ENCODE data around the gene DHFR. TPM values are rescaled to one million over a fixed set of nuclear protein-coding genes. Genes with fewer than 3 reads are reported as not detected.

Gene DHFR
- total RNA-seq, 1 donor from 2014 or later, result 0.53 TPM

DNA sequence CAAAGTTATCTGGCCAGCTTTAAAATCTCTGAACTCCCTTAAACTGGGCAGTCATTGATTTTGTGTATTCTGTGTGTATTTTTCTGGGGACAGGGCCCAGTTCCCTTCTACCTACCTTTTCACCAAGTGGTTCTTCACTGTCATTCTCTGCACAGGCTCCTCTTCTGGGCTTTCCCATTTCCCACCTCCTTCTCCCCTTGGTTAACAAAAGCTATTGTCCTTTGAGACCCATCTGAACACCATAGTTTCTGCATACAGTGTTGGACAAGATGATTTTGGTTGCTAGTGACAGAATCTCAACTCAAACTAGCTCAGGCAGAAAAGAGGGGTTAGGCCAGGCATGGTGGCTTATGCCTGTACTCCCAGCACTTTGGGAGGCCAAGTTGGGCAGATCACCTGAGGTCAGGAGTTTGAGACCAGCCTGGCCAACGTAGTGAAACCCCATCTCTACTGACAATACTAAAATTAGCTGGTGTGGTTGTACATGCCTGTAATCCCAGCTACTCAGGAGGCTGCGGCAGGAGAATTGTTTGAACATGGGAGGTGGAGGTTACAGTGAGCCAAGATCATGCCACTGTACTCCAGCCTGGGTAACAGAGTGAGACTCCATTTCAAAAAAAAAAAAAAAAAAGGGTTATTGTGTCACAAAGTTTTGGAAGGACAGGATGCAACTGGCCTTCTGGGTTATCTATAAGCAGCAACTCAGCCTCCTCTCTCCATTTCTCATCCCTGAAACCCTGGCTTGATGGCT, 53.7 kb downstream of the DHFR start:
- no peaks in the 10 kb centered on the region for H3K9me3 ChIP-seq
- H3K27ac ChIP-seq, result no peak overlapping the region
- H3K4me1 ChIP-seq, result no peaks in the 10 kb centered on the region
- TF ChIP-seq, protein P1, sequence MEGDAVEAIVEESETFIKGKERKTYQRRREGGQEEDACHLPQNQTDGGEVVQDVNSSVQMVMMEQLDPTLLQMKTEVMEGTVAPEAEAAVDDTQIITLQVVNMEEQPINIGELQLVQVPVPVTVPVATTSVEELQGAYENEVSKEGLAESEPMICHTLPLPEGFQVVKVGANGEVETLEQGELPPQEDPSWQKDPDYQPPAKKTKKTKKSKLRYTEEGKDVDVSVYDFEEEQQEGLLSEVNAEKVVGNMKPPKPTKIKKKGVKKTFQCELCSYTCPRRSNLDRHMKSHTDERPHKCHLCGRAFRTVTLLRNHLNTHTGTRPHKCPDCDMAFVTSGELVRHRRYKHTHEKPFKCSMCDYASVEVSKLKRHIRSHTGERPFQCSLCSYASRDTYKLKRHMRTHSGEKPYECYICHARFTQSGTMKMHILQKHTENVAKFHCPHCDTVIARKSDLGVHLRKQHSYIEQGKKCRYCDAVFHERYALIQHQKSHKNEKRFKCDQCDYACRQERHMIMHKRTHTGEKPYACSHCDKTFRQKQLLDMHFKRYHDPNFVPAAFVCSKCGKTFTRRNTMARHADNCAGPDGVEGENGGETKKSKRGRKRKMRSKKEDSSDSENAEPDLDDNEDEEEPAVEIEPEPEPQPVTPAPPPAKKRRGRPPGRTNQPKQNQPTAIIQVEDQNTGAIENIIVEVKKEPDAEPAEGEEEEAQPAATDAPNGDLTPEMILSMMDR (IDR thresholded peaks at IDR 0.05), result no peak
- no peak overlapping the region for H3K4me3 ChIP-seq
- H3K27me3 ChIP-seq, result no peaks in the 10 kb centered on the region
- intact Hi-C loops (cut with DNase I), result no loop called here
- H3K36me3 ChIP-seq, result no peaks in the 10 kb centered on the region
- DNase-seq (ENCODE audit: low spot score in 2 of 2), result no peak

DNA sequence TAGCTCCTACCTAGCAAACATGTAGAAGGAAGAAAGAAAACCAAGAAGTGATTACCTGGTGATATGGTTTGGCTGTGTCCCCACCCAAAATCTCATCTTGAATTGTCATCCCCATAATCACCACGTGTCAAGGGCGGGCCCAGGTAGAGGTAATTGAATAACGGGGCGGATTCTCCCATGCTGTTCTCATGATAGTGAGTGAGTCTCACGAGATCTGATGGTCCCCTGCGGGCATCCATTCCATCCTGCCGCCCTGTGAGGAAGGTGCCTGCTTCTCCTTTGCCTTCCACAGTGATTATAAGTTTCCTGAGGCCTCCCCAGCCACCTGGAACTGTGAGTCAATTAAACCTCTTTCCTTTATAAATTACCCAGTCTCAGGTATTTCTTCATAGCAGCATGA, 57.3 kb downstream of the DHFR start:
- Histone ChIP-seq H3K9me3 (no peaks in the 10 kb centered on the region), H3K4me3 (no peak overlapping the region), H3K27ac (no peak overlapping the region), H3K4me1 (no peaks in the 10 kb centered on the region), H3K36me3 (no peaks in the 10 kb centered on the region), H3K27me3 (no peaks in the 10 kb centered on the region)
- intact Hi-C loops (cut with DNase I), result no loop called here
- no peak for DNase-seq (ENCODE audit: low spot score in 2 of 2)
- TF ChIP-seq, protein P1 (IDR thresholded peaks at IDR 0.05), result no peak

DNA sequence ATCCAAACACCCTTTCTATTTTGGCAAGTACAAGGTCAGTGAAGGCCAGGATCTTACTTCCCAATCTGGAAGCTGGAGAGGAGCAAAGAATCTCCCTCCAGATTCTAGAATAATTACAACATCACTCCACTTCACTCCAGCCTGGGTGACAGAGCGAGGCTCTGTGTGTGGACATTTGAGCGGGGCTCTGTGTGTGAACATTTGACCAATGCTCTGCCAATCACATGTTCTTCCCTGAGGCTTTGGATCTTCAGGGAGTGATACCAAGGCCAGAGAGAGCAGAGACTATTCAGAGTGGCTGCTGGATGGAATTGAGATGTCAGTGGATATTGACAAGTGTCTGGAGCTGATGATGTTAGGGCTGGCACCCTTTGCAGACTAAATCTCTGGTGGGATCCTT, 60.0 kb downstream of the DHFR start:
- Histone ChIP-seq H3K4me1 (no peaks in the 10 kb centered on the region), H3K4me3 (no peak overlapping the region), H3K9me3 (no peaks in the 10 kb centered on the region), H3K27ac (no peak overlapping the region), H3K36me3 (no peaks in the 10 kb centered on the region), H3K27me3 (no peaks in the 10 kb centered on the region)
- intact Hi-C loops (cut with DNase I), result no loop called here
- no peak for DNase-seq (ENCODE audit: low spot score in 2 of 2)
- TF ChIP-seq, protein P1 (IDR thresholded peaks at IDR 0.05), result no peak

DNA sequence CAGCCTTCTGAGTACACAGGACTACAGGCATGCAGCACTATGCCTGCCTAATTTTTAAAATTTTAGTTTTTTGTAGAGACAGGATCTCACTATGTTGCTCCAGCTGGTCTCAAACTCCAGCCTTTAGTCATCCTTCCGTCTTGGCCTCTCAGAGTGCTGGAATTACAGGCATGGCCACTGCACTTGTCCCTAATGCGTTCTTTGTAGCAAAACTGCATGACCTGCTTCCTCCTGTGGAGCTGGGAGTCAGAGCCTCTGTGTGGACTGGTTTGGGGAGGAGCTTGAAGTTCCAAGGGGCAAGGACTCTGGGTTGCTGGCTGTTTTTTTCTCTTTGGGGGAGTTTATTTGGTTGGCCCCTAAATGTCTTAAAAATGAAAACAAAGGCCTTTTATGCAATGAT, 62.0 kb downstream of the DHFR start:
- intact Hi-C loops (cut with DNase I), result no loop called here
- no peak overlapping the region for H3K4me3 ChIP-seq
- no peaks in the 10 kb centered on the region for H3K9me3 ChIP-seq
- H3K27me3 ChIP-seq, result no peaks in the 10 kb centered on the region
- no peaks in the 10 kb centered on the region for H3K36me3 ChIP-seq
- H3K4me1 ChIP-seq, result no peaks in the 10 kb centered on the region
- DNase-seq (ENCODE audit: low spot score in 2 of 2), result no peak
- TF ChIP-seq, protein P1 (IDR thresholded peaks at IDR 0.05), result no peak
- H3K27ac ChIP-seq, result no peak overlapping the region

DNA sequence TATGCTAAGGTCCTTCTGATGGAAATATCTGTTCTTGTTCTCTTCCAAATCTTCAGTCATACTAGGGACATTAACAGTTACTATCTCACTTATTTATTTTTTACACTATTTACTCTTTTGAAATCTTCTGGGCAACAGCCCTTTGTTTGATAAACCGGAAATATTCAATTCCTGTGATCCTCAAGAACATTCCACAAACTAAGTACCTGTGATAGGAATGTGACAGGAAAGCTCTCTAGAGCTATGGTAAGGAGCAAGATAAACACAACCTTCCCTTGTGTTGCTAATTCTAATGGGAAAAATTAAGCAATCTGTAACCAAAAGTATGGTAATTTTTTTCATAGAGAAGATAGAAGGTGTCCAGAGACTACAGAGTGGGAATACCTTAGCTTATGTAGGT, 62.7 kb downstream of the DHFR start:
- TF ChIP-seq, protein P1 (IDR thresholded peaks at IDR 0.05), result no peak
- no peak overlapping the region for H3K27ac ChIP-seq
- no peak for DNase-seq (ENCODE audit: low spot score in 2 of 2)
- H3K27me3 ChIP-seq, result no peaks in the 10 kb centered on the region
- H3K4me3 ChIP-seq, result no peak overlapping the region
- H3K9me3 ChIP-seq, result no peaks in the 10 kb centered on the region
- H3K36me3 ChIP-seq, result no peaks in the 10 kb centered on the region
- intact Hi-C loops (cut with DNase I), result no loop called here
- no peaks in the 10 kb centered on the region for H3K4me1 ChIP-seq

DNA sequence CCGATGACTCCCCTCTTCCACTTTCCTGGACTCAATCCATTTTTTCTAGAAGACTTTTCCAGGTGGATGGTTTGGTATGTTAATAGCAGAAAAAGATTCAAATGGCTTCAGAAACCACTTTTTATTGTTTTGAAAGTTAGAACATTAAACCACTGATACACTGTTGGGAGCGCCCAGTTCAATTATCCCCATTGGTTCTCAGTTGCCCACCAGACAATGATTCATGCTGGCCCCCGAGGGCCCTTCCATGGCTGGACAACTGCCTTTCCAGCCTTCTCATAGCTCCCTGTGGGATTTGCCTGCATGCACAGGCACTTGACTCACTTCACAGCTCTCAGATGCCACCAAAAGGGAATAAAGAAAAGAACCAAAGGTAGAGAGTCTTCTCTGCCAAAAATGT, 63.4 kb downstream of the DHFR start:
- Histone ChIP-seq H3K36me3 (no peaks in the 10 kb centered on the region), H3K4me3 (no peak overlapping the region), H3K27me3 (no peaks in the 10 kb centered on the region), H3K4me1 (no peaks in the 10 kb centered on the region), H3K27ac (no peak overlapping the region), H3K9me3 (no peaks in the 10 kb centered on the region)
- intact Hi-C loops (cut with DNase I), result no loop called here
- TF ChIP-seq, protein P1 (IDR thresholded peaks at IDR 0.05), result no peak
- no peak for DNase-seq (ENCODE audit: low spot score in 2 of 2)

Measured in ascending aorta (tissue), 2 donors.